Stimulated activated CD4-positive, alpha-beta T cell treated with anti-CD3 and anti-CD28 coated beads, Interleukin-4, amount 100 ng/mL, for 48 hours (primary cell): Measurements from ENCODE around the gene PHF5A.
"Not testable (repeated sequence)": the region's sequence is repeated elsewhere in the genome, so short reads cannot be mapped to it uniquely, and the experiment has no call there.

Source experiments
- DNase-seq, 2 donors: peaks; one replicate each; pipeline ENCODE4 v3.0.0-alpha.2; 2020; ENCODE audit warnings: low read depth in 2 of 2

PHF5A gene

DNA sequence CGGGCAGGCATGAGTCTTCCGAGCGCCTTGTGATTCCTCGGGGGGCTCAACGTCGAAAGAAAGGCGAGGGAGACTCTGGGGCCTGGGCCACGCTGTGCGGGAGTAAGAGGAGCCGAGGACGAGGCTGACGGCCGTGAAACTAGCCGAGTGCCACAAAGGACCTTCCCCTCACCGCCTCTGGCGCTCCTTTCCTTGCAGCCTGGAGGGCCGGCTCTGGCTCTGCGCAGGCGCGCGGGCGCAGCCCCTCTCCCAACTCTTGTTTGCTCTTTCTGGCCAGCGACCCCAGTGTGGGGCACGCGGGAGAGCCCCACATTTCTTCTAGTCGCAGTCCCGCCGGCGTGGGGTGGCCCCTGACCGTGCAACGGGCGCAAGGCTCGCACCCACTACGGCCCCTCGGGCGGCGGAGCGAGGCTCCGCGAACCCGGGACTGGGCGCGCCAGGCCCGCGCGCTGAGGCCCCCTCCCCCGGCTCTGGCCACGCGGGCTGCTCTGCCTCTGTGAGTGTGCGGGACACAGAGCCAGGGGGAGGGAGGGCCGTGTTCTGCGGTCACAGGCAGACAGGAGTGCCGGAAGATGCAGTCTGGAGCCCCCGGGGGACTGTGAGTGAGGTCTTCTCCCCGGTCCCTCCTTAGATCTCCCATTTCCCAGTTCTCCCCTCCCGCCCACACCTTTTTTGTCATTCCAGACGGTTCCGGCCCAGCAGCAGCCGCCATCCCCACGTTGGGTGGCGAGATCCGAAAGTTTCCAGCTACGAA is 20.9 kb downstream of the PHF5A start:
- DNase-seq = peak; percentile 53 to 54

DNA sequence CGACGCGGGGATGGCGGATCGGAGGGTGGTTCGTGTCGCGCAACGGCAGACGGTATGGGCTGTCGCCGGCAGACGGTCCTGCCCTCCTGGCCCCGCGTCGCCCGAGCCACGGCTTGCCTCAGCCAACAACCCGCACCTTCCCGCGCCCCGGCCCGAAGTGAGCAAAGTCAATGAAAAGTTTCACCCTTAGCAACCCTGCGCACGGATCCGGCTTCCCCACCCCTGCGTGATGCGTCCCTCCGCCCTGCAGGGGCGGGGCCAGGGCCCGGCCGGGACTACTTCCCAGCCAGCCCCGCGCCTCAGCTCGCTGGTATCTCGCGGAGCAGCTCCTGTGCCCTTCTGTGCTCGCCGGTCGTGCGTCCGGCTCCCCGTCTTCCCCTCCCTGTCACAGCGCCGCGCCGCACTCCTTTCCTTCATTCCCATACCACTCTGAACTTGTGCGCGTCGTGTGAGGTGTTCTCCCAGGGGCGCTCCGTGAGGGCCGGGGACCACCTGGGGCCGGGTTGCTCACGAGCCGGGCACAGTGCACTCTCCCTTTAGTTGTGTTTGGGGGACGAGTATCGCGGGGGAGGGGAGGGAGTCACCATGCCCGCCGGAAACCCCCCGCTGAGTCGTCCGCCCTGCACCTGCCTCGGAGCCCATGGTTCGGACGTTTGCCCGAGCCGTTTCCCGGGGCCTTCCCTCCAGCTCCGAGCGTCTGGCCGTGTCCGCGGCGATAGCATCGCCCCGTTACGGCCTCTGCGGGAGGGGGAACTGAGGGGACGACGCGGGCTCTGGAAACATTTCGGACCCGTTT is 21.7 kb downstream of the PHF5A start, which contains the start of gene TOB2:
Gene TOB2 (minus strand): TSS at position 163 of the 796 bp plus-strand sequence. CDS start 9,456 bp downstream, outside the sequence.
- peak; percentile 93 to 94 for DNase-seq

DNA sequence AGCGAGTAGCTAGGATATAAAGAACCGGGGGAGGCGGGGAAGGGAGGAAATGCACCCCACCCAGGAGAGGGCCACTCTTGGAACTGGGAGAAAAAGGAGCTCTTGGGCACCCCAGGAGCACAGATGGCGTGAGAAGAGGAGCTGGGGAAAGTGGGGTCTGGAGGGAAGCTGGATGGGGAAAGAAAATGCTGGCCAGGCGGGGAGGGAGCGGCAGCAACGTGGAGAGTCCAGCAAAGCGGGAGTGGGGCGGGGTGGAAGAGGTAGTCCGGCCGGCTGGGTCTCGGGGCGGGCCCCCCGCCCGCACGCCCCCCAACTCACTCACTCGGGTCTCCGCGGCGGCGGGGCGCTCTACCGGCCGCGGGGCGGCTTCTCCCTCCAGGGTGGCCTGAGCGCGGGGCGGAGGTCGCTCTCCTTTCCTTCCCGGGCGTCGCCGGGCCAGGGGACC is 22.4 kb downstream of the PHF5A start:
- DNase-seq = peak in 1 of 2 donors; percentile 11

DNA sequence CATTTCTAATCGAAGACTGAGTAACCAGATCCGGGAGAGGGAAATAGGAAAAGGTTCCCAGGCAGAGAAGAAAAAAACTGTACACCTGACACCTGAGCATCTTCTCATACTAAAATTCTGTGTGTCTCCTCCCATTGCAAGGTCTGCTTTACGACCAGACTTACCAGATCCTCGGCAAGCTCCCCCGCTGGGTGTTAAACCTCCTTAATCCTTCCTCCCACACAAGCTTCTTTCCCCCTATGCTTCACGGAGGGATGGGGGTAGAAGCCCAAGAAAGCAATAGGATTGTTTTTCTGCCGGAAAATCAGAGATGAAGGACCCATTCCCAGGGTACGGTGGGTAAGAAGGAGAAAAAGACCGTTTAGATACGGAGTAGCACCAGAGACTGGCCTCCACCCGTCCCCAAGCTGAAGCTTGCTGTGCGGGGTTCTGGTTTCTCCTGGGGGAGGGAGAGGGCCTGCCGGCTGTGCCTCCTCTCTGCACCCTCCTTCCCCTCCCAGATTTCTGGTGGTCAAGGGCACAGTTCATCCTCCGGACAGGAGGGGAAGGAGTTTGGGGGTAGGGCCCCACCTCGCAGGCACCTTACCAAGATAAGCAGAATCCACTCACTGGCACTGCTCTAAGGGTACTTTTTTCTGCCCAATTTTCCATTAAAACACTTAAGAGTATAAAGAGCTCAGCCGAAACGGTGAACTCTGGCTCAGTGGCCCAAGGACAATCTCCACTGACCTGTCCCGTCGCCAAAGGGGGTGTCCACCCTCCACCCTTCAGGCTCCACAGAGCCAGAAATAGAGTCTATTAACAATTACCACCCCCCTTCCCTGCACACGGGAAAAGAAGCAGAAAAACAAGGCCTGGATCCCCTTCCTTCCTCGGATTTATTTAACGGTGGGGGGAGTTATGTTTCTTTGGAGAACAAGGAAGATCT is 23.1 kb downstream of the PHF5A start:
- no peak for DNase-seq

DNA sequence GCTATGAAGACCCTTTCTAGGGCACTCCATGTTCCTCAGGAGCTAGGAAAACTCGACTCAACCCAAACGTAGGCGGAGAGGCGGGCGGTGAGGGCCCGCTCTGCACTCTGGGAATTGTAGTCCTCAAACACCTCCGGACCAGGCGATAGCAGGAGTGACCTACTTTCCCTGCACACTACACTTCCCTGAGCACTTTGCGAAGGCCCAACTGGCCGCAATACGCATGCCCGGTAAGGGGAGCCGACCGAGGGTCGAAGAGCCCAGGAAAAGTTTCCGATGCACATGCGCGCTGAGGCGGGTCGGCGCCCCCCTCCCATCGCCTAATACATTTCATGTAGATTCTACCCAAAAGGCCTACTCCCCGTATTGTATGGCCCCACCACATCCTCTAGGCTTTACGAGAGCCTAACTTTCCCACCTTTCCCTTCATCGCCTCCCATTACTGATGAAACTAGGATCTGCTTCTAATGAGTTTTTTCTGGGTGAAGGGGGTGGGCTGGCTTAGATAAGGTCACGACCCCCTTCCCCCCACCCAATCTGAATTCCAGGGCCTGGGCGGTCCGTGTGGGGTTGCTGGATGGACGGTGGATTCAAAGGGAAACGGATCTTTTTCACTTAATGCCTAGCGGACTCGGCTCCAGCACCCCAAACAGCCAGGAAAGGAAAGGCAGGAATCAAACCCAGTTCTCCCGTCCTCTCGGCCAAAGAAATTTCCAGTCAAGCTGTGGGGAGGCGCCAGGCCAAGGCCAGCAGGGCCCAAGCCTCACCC is 23.9 kb downstream of the PHF5A start:
- peak; percentile 73 to 87 for DNase-seq

DNA sequence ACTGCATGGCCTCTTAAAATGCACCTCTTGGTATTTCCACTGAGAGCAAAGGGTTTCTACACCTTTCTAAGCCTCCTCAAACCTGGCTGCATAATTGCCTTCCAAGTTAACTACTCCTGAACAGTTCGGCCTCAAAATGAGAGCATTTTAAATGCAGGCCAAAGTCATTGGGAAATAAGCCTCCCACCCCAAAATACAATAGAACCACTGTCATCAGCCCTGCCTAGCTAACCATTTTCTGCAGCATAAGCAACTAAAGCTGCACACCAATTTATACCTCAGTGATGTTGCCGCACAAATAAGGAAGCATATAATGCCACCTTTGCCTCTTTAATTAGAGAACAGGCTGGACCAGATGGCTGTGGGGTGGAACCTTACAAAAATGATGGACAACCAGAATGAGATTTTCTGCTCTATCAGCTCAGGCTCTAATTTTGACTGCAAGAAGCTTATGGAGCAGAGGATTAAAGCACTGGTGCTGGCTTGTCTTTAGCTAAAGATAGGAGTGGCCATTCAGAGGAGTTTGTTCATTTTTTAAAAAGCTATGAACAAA is 26.2 kb downstream of the PHF5A start:
- DNase-seq = no peak

DNA sequence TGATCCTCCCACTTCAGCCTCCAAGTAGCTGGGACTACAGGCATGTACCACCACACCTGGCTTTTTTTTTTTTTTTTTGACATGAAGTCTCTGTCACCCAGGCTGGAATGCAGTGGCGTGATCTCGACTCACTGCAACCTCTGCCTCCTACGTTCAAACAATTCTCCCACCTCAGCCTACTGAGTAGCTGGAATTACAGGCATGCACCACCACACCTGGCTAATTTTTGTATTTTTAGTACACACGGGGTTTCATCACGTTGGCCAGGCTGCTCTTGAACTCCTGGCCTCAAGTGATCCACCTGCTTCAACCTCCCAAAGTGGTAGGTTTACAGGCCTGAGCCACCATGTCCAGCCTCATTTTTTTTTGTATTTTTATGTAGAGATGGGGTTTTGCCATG is 28.0 kb downstream of the PHF5A start:
- DNase-seq = not testable (repeated sequence)

DNA sequence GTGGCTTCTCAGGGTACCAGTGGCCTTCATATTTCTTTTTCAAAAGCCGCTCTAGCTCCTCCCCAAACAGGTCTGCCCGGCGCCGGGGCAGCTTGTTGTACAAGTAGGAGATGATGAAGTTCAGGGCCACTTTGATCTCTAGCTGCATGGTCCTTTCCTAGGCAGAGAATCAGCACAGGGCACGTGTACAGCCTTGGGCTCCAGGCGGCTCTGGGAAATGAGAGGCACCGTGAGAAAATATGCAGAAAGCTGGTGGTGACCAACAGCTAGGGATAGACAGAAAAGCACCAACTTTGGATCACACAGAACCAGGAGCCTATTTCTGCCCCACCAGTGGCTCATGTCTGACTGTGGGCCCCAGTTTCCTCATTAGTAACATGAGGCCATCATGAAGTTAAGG is 31.3 kb downstream of the PHF5A start:
- DNase-seq = no peak

DNA sequence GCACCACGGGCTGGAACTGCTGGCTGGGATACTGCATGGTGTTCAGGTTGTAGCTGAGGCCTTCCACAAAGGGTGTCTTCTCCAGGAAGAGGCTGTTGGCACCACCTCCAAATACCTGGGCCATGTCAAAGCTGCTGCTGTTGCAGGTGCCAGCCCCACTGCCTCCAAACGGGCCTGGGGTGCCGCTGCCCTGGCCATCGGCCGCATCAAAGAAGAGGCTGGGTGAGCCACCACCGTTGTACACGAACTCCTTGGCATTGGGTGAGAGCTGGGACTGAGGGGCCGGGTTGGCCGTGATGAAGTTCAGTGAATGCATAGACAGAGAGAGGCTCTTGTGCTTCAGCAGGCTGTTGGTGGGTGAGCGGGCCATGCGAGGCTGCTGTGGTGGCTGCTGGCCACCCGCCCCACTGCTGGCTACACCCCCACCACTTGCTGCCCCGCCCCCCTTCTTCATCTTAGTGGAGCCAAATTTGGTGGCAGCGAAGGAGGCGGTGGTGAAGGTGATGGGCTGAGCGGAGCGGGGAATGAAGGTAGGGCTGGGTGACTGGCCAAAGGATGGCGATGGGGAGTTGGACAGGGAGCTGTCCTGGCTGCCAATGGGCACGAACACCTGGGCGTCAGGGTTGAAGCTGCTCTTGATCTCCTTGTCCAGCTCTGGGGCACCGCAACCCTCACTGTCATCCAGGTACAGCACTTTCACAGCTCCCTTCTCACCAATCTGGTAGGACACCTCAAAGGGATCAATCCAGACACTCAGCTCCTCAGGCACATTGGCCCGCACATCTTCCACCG is 32.0 kb downstream of the PHF5A start:
- DNase-seq = no peak

DNA sequence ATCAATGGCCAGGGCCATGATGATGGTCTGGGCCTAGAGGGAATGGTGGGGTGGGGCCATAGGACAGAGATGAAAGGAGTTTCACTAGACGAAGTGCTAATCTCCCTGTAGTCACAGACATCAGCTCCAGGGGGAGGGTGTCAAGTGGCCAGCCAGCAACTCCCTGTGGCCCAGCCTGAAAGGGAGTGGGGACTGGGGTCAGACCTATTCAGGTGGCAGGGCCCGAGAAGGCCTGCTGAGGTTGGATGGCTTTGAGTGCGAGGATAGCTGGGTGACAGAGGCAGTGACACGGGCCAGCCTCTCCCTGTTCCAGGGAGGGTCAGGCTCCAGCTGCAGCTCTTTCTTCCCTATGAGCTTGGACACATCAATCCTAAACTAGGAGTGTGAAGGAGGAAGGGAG is 32.9 kb downstream of the PHF5A start:
- DNase-seq = no peak

DNA sequence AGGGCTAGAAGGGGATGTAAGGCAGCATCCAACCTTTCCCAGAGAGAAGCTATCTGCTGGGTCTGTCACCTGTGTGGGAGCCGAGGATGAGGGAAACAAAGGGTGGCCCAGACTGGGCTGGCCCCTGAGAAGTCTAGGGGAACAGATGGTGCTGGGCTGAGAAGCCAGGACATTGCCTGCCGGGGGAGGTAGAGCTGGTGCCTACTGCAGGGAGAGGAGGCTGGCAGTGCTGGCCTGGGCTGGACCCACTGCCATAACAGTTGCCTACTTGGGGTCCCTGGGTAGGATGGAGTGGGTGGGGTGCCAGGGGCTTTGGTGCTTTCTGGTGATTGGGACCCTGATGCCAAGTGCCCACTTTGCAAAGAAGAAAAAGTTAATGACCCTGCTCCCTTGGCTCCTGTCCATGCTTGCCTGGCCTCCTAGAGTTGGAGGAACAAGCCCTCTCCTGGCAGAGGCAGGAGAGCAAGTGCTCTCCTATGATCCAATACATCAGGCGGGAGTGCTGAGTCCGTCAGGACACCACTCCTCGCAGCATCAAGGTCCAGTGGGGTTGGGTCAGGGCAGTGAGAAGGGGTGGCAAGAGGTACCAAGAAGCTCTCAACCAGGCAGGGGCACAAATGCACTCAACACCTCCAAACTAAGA is 34.0 kb downstream of the PHF5A start:
- DNase-seq = not testable (repeated sequence)

DNA sequence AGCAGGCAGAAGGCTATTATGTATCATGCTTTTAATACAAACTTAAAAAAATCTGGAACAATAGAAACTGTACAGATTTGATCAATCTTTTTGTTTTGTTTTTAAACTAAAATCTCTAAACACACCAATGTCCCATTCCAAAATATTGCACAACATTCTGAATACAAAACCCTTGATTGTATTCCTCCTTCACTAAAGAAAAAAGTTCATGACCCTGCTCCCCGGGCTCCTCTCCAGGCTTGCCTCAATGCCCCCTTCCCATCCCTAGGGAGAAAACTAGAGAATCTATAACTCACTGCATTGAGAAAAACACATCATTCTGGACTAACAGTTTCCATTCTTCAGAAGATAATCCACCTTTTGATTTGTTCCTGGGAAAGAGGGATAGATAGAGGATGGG is 35.0 kb downstream of the PHF5A start:
- DNase-seq = not testable (repeated sequence)

DNA sequence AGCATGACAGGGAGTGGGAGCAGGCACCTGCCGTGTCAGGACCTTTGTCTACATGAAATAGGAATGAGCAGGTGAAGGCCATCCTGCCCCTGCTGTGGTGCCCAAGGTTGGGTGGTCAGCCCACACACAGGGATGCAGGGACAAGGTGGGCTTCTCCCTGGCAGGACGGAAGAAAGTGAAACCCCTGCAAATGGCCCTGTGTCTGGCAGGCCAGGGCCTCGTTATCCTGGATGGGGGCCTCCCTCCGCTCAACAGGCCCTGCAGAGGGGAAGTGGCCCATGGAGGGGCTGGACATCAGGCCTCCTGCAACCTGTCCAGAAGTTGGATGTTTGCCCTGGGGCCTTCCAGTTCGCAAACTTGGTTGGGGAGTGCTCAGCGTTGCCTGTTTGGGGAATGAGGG is 36.8 kb downstream of the PHF5A start:
- DNase-seq = no peak

DNA sequence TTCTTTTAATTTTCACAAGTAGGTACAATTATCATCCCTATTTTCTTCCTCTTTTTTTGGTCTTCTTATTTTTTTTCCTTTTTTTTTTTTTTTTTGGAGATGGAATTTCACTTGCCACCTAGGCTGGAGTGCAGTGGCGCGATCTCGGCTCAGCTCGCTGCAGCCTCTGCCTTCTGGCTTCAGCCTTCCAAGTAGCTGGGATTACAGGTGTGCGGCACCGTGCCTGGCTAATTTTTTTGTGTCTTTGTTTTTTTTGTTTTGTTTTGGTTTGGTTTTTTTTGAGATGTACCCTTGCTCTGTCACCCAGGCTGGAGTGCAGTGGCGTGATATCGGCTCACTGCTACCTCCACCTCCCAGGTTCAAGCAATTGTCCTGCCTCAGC is 38.5 kb downstream of the PHF5A start:
- DNase-seq = no peak

DNA sequence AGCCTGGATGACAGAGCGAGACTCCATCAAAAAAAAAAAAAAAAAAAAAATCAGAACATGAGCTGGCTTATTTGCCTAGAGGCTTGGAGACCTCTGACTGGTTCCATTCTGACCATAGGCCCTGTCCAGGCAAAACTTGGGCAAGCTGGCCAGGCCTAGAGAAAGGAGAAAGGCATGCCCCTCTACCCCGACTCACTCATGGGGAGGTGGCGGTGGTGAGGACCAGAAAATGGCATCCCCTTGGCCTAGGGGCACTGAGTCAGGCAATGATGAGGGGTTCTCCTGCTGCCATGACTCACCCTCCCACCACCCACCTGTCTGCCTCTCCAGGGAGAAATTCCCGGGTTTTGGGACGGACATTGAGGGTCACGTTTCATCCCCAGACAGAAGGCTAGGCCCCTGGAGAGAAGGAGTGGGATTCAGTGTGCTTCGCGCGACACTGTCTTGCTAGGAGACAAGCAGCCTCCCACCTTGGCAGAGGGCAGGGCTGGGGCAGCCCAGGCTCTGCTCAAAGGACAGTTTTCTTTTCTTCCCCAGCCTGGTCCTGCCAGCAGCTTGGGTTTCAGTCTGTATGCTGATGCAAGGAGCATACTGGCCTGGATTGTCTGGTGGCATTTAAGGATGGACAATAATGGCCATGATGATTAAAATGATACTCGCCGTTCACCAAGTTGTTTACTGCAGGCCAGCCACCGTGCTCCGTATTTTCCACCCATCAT is 39.1 kb downstream of the PHF5A start:
- DNase-seq = no peak

DNA sequence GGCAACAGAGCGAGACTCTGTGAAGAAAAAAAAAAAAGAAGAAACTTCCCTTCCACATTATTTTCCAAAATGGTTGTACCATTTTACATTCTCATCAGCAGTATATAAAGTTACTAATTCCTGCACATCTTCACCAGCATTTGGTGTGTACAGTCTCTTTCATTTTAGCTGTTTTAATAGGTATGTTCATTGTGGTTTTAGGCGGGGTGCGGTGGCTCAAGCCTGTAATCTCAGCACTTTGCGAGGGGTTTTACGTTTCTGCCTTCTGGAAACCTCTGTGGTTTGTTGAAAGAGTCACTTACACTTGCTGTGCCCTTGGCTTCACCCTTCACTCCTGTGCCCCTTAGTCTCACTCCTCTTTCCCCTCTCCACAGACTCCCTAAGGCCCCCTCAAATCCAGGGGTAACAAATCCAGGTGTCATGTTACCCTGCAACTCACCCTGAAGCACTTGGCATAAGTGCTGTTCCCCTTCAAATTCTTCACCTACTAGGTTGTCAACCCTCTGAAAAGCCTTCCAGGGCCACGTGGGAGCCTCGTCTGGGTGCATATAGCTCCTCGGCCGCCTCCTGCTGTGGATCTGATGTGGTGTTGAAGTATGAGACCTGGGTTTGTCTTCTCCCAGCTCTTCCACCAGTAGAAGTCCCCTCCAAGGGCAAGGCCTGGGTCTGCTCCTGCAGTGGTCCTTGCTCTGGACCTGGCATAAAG is 42.7 kb downstream of the PHF5A start:
- no peak for DNase-seq

DNA sequence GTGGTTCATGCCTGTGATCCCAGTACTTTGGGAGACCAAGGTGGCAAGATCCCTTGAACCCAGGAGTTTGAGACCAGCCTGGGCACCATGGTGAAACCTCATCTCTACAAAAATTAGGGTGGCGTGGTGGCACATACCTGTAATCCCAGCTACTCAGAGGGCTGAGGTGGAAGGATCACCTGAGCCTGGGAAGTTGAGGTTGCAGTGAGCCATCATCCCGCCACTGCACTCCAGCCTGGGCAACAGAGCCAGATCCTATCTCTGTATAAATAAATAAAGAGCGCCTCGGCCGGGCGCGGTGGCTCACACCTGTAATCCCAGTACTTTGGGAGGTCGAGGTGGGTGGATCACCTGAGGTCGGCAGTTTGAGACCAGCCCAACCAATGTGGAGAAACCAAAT is 49.8 kb downstream of the PHF5A start:
- DNase-seq = no peak
